ENCODE data around the gene EEF1G. TPM values are rescaled to one million over a fixed set of nuclear protein-coding genes. Genes with fewer than 3 reads are reported as not detected.

EEF1G gene
- total RNA-seq, 1 donor from 2014 or later = 928 TPM

DNA sequence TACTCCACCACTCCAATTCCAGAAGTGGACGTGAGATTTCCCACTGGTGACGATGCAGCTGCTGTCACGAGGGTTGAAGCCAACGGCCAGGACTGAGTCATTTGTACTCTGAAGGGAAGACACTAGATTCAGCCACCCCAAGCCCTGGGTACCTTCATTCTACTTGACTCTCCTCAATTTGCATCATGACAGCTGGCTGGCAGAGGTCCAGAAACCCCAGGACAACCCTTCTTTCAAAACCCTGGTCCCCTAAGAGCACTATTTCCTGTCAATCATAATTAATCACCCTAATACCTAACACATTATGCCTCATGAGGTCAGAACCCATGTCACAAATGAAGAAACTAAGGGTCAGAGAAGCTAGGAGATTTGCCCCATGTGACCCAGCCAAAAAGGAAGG is 34.0 kb upstream of the EEF1G start:
- TF ChIP-seq, protein P1, sequence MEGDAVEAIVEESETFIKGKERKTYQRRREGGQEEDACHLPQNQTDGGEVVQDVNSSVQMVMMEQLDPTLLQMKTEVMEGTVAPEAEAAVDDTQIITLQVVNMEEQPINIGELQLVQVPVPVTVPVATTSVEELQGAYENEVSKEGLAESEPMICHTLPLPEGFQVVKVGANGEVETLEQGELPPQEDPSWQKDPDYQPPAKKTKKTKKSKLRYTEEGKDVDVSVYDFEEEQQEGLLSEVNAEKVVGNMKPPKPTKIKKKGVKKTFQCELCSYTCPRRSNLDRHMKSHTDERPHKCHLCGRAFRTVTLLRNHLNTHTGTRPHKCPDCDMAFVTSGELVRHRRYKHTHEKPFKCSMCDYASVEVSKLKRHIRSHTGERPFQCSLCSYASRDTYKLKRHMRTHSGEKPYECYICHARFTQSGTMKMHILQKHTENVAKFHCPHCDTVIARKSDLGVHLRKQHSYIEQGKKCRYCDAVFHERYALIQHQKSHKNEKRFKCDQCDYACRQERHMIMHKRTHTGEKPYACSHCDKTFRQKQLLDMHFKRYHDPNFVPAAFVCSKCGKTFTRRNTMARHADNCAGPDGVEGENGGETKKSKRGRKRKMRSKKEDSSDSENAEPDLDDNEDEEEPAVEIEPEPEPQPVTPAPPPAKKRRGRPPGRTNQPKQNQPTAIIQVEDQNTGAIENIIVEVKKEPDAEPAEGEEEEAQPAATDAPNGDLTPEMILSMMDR (IDR thresholded peaks at IDR 0.05; ENCODE audit: partially characterized antibody, unreplicated experiment) = no peak
- Mint-ChIP-seq H3K27ac (ENCODE audit: unreplicated experiment) (no peak overlapping the region), H3K27me3 (ENCODE audit: unreplicated experiment) (peaks cover 22% of the 10 kb centered on the region), H3K4me3 (ENCODE audit: unreplicated experiment) (no peak overlapping the region), H3K9me3 (ENCODE audit: unreplicated experiment) (peaks cover 13% of the 10 kb centered on the region), H3K4me1 (ENCODE audit: low read depth, unreplicated experiment) (peaks cover 8% of the 10 kb centered on the region), H3K36me3 (ENCODE audit: unreplicated experiment) (peaks cover 8% of the 10 kb centered on the region)
- no peak for DNase-seq

DNA sequence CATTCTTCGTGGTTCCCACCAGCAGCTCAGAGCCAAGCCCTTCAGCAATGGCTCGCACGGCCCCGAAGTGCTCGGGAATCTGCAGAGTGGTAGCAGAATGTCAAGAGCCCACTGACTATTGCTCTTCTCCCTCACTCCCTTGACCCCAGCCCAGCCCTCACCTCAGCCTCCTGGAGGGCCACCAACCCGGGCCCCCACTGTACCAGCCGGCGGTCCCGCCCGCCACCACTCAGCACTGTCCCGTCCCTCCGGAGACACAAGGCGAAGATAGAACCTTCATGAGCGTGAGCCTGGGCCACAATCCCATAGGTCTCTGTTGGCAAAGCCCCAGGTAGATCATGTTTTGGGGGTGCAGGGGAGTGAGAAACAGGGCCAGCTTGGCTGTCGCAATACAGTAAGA is 32.2 kb upstream of the EEF1G start:
- Mint-ChIP-seq H3K9me3 (ENCODE audit: unreplicated experiment) (peaks cover 12% of the 10 kb centered on the region), H3K36me3 (ENCODE audit: unreplicated experiment) (peaks cover 8% of the 10 kb centered on the region), H3K4me3 (ENCODE audit: unreplicated experiment) (no peak overlapping the region), H3K27me3 (ENCODE audit: unreplicated experiment) (peaks cover 21% of the 10 kb centered on the region), H3K27ac (ENCODE audit: unreplicated experiment) (no peak overlapping the region), H3K4me1 (ENCODE audit: low read depth, unreplicated experiment) (peaks cover 4% of the 10 kb centered on the region)
- TF ChIP-seq, protein P1 (IDR thresholded peaks at IDR 0.05; ENCODE audit: partially characterized antibody, unreplicated experiment) = no peak
- no peak for DNase-seq

DNA sequence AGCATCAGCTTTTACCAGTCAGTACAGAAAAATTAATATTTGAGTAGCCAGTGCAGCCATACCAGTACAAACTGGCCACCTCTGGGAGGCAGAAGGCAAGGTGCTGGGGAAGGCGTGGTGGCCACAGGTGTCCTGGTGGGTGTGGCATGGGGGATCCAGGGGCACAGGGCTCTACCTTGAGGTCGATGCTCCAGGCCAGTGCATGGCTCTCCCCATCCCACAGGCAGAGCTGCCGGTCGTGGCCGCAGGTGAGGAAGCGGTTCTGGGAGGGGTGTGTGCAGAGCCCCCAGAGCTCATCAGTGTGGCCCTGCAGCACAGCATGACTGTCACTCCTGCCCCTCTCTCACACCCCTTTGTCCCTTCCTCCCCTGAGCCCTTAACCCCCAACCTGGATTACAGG is 31.8 kb upstream of the EEF1G start:
- DNase-seq = no peak
- TF ChIP-seq, protein P1 (IDR thresholded peaks at IDR 0.05; ENCODE audit: partially characterized antibody, unreplicated experiment) = no peak
- H3K27me3 Mint-ChIP-seq (ENCODE audit: unreplicated experiment) = peaks cover 21% of the 10 kb centered on the region
- no peak overlapping the region for H3K4me3 Mint-ChIP-seq (ENCODE audit: unreplicated experiment)
- H3K9me3 Mint-ChIP-seq (ENCODE audit: unreplicated experiment) = peaks cover 13% of the 10 kb centered on the region
- peaks cover 8% of the 10 kb centered on the region for H3K36me3 Mint-ChIP-seq (ENCODE audit: unreplicated experiment)
- no peak overlapping the region for H3K27ac Mint-ChIP-seq (ENCODE audit: unreplicated experiment)
- peaks cover 4% of the 10 kb centered on the region for H3K4me1 Mint-ChIP-seq (ENCODE audit: low read depth, unreplicated experiment)

DNA sequence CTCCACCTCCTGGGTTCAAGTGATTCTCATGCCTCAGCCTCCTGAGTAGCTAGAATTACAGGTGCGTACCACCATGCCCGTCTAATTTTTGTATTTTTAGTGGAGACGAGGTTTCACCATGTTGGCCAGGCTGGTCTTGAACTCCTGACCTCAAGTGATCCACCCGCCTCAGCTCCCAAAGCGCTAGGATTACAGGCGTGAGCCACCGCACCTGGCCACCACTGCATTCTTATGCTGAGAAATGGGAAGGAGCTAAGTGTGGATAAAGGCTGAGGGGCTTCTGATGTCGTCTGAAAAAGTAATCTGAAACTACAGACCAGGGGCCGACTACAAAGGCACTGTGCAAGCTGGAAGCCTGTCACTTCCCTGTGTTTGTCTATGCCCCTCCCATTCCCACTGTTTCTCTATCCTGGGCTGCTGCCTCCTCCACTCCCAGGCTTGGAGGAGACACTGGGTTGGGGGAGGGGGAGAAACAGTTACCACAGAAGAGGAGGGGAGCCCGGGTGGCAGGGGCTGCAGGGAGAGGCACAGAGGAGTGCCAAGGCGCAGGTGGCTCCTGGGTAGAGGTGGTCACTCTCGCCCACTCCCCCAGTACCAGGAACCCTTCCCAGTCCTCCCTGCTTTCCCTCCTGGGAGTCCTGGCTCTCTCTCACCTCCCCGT is 30.9 kb upstream of the EEF1G start:
- H3K27me3 Mint-ChIP-seq (ENCODE audit: unreplicated experiment) = peaks cover 21% of the 10 kb centered on the region
- H3K4me1 Mint-ChIP-seq (ENCODE audit: low read depth, unreplicated experiment) = peaks cover 12% of the 10 kb centered on the region
- H3K27ac Mint-ChIP-seq (ENCODE audit: unreplicated experiment) = no peak overlapping the region
- TF ChIP-seq, protein P1 (IDR thresholded peaks at IDR 0.05; ENCODE audit: partially characterized antibody, unreplicated experiment) = no peak
- H3K36me3 Mint-ChIP-seq (ENCODE audit: unreplicated experiment) = peaks cover 8% of the 10 kb centered on the region
- DNase-seq = no peak
- peaks cover 20% of the 10 kb centered on the region for H3K9me3 Mint-ChIP-seq (ENCODE audit: unreplicated experiment)
- H3K4me3 Mint-ChIP-seq (ENCODE audit: unreplicated experiment) = no peak overlapping the region

DNA sequence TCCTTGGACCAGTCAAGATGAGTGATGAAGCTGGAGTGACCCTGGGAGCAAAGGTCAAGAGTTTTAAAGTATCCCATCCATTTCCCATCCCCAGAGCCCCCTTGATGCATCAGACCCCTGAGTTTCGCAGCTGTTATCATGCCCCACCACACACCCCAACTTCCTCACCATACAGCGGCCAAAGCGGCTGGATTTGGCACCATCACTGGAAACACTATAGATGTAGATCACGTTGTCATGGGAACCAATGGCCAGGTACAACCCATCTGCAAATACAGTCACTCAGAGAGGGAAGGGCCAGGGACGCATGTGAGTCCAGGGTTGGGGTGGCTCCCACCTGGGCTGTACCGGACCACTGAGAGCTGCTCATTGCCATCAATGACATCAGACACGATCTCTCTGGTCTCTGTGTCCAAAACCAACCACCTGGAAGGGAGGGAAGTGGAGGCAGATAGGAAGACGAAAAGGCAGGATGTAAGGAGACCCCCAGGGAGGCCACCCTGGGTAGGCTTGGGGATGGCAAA is 30.1 kb upstream of the EEF1G start:
- H3K9me3 Mint-ChIP-seq (ENCODE audit: unreplicated experiment) = peaks cover 25% of the 10 kb centered on the region
- H3K27me3 Mint-ChIP-seq (ENCODE audit: unreplicated experiment) = peaks cover 25% of the 10 kb centered on the region
- no peak for DNase-seq
- TF ChIP-seq, protein P1 (IDR thresholded peaks at IDR 0.05; ENCODE audit: partially characterized antibody, unreplicated experiment) = no peak
- H3K4me1 Mint-ChIP-seq (ENCODE audit: low read depth, unreplicated experiment) = peaks cover 18% of the 10 kb centered on the region
- H3K4me3 Mint-ChIP-seq (ENCODE audit: unreplicated experiment) = peak overlapping the region; percentile 86
- peaks cover 8% of the 10 kb centered on the region for H3K36me3 Mint-ChIP-seq (ENCODE audit: unreplicated experiment)
- peak overlapping the region; percentile 85 for H3K27ac Mint-ChIP-seq (ENCODE audit: unreplicated experiment)
